NCI-H1105 treated with DMSO at 0.1 percent for 48 hours (cell line): Measurements from ENCODE around the gene AMELX.

Experiments
- DNase-seq: peaks from one replicate; lab custom pipeline; 2025; lab: John Stamatoyannopoulos, UW

Gene AMELX

DNA sequence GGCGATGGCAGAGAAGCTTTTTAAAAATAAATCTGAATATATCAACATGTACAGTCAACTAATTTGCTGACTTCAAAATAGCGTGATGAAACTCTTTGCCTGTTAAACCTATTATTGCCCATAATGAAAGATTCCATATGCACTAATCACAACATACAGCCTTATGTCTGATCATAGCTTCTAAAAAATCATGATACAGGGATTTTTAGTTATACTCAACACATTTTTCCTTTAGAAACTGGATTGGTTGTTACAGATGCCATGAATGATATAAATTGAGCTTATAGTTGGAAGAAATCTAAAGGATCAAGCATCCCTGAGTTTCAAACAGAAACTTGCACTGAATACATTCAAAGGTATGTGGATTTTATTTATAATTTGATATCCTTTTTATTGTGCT lies at the start of gene AMELX:
Gene AMELX, plus strand, starts transcription at position 301 of the 400 bp plus-strand sequence. CDS start 1,376 bp downstream, outside the sequence.
- no peak for DNase-seq

GRCh38 chrX:11244636-11245035 lies 48.6 kb upstream of the AMELX start:
- no peak for DNase-seq

DNA sequence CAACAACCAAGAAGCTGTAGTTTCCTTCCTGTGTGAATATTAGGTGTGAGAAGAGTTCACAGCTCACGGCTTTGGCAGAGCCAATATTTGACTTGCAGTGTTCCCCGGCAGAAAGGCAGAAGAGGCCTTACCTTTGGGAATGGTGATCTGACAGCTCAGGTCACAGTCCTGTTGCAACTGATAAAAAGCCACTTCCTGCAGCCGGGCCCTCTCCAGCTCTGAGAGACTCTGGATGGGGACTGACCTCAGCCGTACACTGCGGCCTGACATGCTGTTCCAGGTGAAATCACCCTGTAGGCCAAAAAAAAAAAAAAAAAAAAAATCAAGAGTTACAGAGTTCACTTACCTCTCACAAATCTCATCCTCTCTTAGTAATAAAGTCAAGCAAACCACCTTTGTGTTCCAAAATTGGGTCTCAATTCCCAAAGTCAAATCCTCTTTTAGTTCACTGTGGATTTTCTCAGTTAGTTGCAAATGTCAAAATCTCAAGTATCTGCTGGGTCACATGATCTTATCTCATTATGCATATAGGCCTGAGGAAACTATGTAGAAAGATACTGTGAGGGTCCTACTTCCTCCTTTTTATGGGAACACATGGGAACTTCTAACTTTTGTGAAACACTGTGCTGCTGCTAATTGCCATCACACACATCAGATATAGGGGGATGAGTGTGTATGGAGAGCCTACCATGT lies 38.6 kb upstream of the AMELX start:
- DNase-seq: no peak

GRCh38 chrX:11257290-11257689 lies 35.9 kb upstream of the AMELX start:
- DNase-seq: no peak

DNA sequence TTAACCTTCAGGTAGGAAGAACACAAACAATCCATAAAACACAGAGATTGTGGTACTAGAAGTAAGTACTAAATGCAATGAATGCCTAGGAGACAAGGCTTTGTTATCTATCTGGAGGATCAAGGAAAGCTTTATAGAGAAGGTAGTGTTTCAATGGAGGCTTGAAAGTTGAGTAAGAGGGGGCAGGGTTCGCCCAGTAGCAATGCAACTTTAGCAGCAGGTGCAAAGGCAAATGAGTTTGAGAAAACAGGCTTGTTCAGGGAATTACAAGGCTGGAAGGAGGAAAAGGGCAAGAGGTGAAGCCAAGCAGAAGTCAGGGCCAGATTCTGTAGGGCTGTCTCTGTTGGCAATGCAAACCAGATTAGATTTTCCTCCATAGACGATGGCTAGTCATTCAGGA lies 35.5 kb upstream of the AMELX start:
- no peak for DNase-seq

- DNase-seq: no peak
Observed at GRCh38 chrX:11259437-11259836, 33.8 kb upstream of the AMELX start.

DNA sequence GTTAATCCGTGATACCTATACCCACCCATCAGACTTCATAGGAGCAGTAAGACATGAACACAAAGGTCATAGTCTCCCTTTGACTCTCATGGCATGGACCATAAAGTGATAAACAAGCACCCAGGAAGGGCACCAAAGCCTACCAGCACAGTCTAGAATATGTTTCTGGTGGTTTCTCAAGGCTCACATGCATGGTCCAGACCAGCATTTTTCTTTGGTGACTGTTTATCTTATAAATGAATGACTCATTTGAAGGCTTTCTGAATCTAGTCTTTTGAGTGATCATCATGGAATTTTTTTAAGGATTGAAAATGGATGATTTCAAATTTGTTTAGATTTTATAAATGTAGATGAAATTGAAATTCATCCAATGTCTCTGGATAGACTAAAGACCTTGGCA lies 32.0 kb upstream of the AMELX start:
- no peak for DNase-seq

DNA sequence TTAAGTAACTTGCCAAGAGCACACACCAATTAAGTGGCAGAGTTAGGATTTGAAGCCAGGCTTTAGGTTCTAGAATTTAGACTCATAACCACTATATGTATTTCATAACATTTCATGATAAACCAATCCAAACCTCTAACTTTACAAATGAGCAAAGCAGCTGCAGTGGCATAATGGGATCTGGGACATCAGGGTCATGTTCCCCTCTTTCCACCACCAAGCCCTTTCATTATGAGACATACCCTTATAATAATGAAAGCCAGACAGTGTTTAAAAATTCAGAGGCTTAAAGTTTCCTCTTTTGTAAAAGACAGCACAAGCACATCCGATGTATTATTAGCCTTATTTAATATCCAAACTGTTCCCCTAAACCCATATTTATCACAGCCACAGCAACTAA lies 28.3 kb upstream of the AMELX start:
- no peak for DNase-seq

- DNase-seq: no peak
Observed at GRCh38 chrX:11265352-11265751, 27.9 kb upstream of the AMELX start.

DNA sequence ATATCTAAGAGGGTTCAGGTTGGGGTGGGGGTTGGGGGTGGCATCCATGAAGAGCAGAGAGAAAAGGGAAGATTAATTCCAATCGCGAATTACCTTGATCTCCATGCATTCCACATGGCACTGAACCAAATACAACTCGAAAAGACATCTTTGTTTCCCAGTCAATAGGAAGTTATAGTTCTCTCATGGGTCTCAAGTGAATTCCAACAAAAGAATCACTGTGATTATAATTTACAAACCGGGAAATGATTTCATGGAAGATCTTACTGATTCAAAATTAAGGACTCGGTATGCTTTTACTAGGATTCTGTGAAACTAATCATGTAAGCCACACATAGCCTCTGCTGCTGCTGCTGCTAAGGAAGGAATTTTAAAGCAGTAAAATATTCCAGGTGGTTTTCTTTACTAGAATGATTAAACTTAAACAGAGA lies 26.6 kb upstream of the AMELX start:
- no peak for DNase-seq

- DNase-seq: no peak
Observed at GRCh38 chrX:11267425-11267824, 25.8 kb upstream of the AMELX start.

- no peak for DNase-seq
Observed at GRCh38 chrX:11269006-11269405, 24.2 kb upstream of the AMELX start.

DNA sequence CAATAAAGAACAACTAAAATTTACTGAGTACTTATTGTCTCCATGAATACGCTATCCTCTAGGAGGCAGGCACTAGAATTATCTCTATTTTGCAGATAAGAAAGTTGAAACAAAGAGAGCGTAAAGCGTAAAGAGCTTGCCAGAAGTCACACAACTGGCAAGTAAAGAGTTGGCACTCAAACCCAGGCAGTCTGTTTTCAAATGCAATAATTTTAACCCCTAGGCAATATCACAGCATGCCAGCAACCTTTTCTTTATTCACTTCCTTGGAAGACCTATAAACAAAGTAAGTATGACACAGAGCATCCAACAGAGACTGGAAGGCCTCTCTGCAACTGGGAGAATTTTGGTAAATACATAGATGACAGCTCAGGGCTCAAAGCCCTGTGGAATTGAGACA lies 23.2 kb upstream of the AMELX start:
- DNase-seq: no peak

GRCh38 chrX:11272290-11272689 lies 20.9 kb upstream of the AMELX start:
- DNase-seq: no peak

GRCh38 chrX:11272863-11273262 lies 20.4 kb upstream of the AMELX start:
- DNase-seq: no peak

GRCh38 chrX:11273544-11273943 lies 19.7 kb upstream of the AMELX start:
- DNase-seq: no peak

DNA sequence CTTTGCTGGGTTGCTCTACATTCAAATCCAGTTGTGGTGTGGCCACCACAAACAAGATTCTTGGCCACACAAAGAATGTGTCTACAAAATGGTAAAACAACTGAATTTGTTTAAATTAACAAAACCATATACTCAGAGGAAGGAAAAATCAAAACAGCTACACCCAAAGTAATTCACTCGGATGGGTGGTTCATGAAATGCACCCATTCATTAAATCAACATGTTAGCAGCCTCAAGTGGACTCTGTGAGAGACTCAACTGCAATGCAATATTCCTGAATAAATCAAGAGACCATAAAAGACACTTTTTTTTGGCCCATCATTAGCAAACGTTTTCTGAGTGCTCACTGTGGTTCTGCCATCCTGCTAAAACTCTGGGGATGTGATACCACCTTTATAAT lies 11.2 kb upstream of the AMELX start:
- no peak for DNase-seq

DNA sequence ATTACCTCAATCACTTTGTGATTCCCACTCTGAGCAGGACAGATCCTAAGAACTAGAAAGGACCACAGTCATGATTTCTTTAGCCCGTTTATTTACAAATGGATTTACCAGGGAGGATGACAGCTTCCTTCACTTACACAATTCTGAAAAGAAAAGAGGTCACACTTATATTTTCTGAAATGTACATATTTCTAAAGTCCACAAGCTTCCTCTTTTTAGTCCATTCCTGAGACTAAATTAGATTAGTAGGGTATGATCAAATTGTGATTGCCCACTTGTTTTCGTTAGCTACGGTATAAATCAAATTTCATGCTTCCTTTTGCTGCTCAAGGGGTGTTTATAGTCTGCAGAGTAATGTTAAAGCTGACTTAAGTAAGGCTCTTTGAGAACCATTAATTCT lies 7.6 kb upstream of the AMELX start:
- no peak for DNase-seq

- DNase-seq: no peak
Observed at GRCh38 chrX:11287505-11287904, 5.7 kb upstream of the AMELX start.

DNA sequence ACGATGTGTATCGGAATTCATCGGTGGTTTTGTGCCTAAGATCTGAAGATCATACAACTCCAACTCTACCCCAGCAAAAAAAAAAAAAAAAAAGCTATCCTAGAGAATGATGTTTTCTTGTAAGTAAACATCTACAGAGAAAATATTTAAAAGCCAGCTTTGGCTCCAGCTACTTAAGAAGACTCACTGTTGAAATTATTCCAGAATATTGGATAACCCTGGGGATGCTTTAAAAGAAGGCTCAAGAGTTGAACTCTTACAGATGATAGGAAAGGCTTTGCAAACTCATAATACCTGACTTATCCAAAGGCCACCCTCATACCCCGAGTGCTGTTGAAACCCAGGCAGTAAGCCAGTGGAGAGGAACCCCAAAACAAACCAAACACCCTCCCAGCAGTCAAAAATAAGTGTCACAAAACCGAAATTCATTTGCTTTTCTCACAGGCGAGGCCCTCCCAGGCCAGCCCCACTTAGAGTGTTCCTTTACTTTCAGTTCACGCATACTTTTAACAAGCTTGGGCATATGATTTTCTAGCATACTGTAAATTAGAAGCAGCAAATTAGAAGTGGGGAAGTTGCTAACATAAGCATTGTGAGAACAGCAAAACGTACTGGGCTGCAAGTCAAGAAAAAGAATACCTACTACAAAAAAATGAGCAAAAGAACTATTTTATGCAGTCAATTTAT lies 2.7 kb upstream of the AMELX start:
- DNase-seq: no peak

- DNase-seq: peak; percentile 56
Observed at GRCh38 chrX:11296051-11296450, 2.8 kb downstream of the AMELX start.

- no peak for DNase-seq
Observed at GRCh38 chrX:11298600-11298999, 5.4 kb downstream of the AMELX start.

DNA sequence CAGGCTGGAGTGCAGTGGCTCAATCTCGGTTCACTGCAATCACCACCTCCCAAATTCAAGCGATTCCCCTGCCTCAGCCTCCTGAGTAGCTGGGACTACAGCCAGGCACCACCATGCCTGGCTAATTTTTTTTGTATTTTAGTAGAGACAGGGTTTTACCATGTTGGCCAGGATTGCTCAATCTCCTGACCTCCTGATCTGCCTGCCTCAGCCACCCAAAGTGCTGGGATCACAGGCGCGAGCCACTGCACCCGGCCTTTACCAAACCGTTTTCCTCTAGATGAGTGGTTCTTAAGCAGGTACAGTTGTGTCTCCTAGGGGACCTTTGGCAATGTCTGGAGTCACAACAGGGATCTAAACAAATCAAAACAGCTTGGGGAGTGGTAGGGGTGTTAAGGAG lies 11.6 kb downstream of the AMELX start:
- DNase-seq: no peak

GRCh38 chrX:11305641-11306040 lies 12.4 kb downstream of the AMELX start:
- DNase-seq: no peak
